ENCODE results near the gene SPPL2A. TPM values are rescaled to one million over a fixed set of nuclear protein-coding genes. Genes with fewer than 3 reads are reported as not detected.

Gene SPPL2A
- total RNA-seq, 1 experiment from 2014 or later, result 34.4 TPM

- Histone ChIP-seq H3K9me2 (replicated peaks; ENCODE audit: low read length) (no peaks in the 10 kb centered on the region), H3K9me3 (ENCODE audit: low read length) (no peaks in the 10 kb centered on the region), H3K27ac (ENCODE audit: low read length) (no peak overlapping the region), H3K4me3 (ENCODE audit: low read length) (no peak overlapping the region), H3K27me3 (ENCODE audit: low read length) (no peaks in the 10 kb centered on the region), H3K4me1 (ENCODE audit: insufficient read depth, low read length) (no peaks in the 10 kb centered on the region), H4K20me1 (ENCODE audit: low read length) (no peaks in the 10 kb centered on the region), H3K9ac (ENCODE audit: low read length) (no peak overlapping the region), H3F3A (ENCODE audit: low read length, unreplicated experiment) (no peaks in the 10 kb centered on the region), H2AFZ (ENCODE audit: low read length) (no peak overlapping the region), H3K79me2 (ENCODE audit: low read length) (no peaks in the 10 kb centered on the region), H3K4me2 (ENCODE audit: low read length) (no peak overlapping the region), H3K36me3 (ENCODE audit: low read depth, low read length) (no peaks in the 10 kb centered on the region)
- TF ChIP-seq CTCF (conservative IDR thresholded peaks at IDR 0.05; ENCODE audit: low read depth, low read length), result no peak
- TF ChIP-seq EZH2 (IDR thresholded peaks at IDR 0.05; ENCODE audit: low read length, unreplicated experiment), result no peak
- TF ChIP-seq EZH2phosphoT487 (IDR thresholded peaks at IDR 0.05; ENCODE audit: borderline replicate concordance, low read length), result no peak
- DNase-seq (no peak), ATAC-seq (no peak)
- no TSS peak for BruUV-seq (replicated peaks)
- ChIA-PET CTCF (no interaction called here), POLR2A (ENCODE audit: unreplicated experiment) (no interaction called here)
- intact Hi-C loops (cut with micrococcal nuclease), result no loop called here
Observed at GRCh38 chr15:50750227-50750705, 15.2 kb downstream of the SPPL2A start.

DNA sequence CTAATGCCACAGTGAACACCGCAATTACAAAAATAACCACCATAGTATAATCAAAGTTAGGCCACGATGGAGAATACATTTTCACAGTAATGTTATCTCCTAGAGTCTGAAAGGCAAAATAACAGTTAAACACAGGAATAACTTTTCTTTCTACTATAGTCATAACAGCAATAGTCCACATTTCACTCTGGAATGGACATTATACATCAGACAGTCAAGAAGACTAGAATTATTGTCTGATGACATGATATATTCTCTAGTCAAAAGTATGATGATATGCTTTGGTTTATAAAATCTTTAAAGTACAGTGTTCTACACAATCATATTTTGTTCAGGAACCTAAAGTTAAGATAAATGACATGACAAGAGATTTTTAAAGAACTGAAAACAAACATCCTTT, 18.0 kb downstream of the SPPL2A start:
- POLR2A ChIA-PET (ENCODE audit: unreplicated experiment), result interaction anchor here (0.7 kb wide), 1 partner anchor 15 kb away, joined by 8 read pairs; no protein-coding TSS in a partner anchor

More for the DNA sequence above, 18.0 kb downstream of the SPPL2A start:
- Histone ChIP-seq H3K9me3 (ENCODE audit: low read length) (no peaks in the 10 kb centered on the region), H3K27me3 (ENCODE audit: low read length) (no peaks in the 10 kb centered on the region), H3K79me2 (ENCODE audit: low read length) (no peaks in the 10 kb centered on the region), H4K20me1 (ENCODE audit: low read length) (no peaks in the 10 kb centered on the region), H3K9me2 (replicated peaks; ENCODE audit: low read length) (no peaks in the 10 kb centered on the region), H3K4me2 (ENCODE audit: low read length) (no peak overlapping the region), H3K9ac (ENCODE audit: low read length) (no peak overlapping the region), H3F3A (ENCODE audit: low read length, unreplicated experiment) (no peaks in the 10 kb centered on the region), H3K27ac (ENCODE audit: low read length) (no peak overlapping the region), H3K4me3 (ENCODE audit: low read length) (no peak overlapping the region), H2AFZ (ENCODE audit: low read length) (no peak overlapping the region), H3K36me3 (ENCODE audit: low read depth, low read length) (no peaks in the 10 kb centered on the region), H3K4me1 (ENCODE audit: insufficient read depth, low read length) (no peaks in the 10 kb centered on the region)
- no TSS peak for BruUV-seq (replicated peaks)
- no peak for DNase-seq
- no peak for ATAC-seq
- intact Hi-C loops (cut with micrococcal nuclease), result no loop called here
- CTCF ChIA-PET, result no interaction called here
- TF ChIP-seq EZH2 (IDR thresholded peaks at IDR 0.05; ENCODE audit: low read length, unreplicated experiment) (no peak), CTCF (conservative IDR thresholded peaks at IDR 0.05; ENCODE audit: low read depth, low read length) (no peak), EZH2phosphoT487 (IDR thresholded peaks at IDR 0.05; ENCODE audit: borderline replicate concordance, low read length) (no peak)

Measured in PC-3 (cell line).